Testis (tissue), 2 donors: Measurements from ENCODE around the gene IL12RB2.

Source experiments
- POLR2A ChIP-seq: fragments of 450-650 bp; IDR thresholded peaks from one replicate; pipeline ENCODE4 v1.6.1; 2017; ENCODE audit warnings: antibody characterized with exemption, mild to moderate bottlenecking, moderate library complexity
- TF ChIP-seq, protein P1 (sequence below), 3 experiments: fragments of 450-650 bp in 2 of 3; fragments of 200-600 bp in 1 of 3; sonication (generic) in 1 of 3; IDR thresholded peaks; one replicate each; pipeline ENCODE4 v1.5.1; 2016 to 2019; ENCODE audit warnings: antibody characterized with exemption in 3 of 3, mild to moderate bottlenecking in 2 of 3, moderate library complexity in 1 of 3

DNA sequence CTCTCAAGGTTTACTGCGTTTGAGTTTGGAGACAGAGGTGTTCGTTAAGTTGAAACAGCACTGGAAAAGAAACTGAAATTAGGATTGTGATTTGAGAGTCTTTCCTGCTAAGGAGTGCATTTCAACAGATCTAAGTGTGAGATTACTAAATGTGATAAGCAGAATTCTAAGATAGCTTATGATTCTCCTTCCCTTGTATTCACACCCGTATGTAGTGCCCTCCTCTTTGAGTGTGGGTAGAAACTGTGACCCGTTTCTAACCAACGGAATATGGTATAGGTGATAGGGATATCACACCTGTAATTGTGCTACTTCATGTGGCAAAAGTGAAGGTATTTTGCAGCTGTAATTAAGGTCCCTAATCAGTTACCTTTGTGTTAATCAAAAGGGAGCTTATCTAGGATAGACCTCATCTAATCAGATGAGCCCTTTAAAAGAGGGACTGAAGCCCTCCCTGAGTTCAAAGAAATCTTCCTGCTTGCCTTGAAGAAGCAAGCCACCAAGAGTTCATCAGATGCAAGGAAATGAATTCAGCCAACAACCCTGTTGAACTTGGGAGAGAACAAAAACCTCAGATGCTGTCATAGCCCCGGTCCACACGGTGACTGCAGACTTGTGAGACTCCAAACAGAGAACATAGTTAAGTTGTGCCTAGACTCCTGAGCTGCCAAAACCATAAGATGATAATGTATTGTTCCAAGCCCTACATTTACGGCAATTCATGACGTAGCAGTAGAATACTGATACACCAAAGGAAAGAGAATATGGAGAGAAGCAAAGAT, 12.6 kb upstream of the IL12RB2 start:
- TF ChIP-seq POLR2A: no peak
- TF ChIP-seq, protein P1, sequence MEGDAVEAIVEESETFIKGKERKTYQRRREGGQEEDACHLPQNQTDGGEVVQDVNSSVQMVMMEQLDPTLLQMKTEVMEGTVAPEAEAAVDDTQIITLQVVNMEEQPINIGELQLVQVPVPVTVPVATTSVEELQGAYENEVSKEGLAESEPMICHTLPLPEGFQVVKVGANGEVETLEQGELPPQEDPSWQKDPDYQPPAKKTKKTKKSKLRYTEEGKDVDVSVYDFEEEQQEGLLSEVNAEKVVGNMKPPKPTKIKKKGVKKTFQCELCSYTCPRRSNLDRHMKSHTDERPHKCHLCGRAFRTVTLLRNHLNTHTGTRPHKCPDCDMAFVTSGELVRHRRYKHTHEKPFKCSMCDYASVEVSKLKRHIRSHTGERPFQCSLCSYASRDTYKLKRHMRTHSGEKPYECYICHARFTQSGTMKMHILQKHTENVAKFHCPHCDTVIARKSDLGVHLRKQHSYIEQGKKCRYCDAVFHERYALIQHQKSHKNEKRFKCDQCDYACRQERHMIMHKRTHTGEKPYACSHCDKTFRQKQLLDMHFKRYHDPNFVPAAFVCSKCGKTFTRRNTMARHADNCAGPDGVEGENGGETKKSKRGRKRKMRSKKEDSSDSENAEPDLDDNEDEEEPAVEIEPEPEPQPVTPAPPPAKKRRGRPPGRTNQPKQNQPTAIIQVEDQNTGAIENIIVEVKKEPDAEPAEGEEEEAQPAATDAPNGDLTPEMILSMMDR (IDR thresholded peaks at IDR 0.05): no peak
